HG03565 (cell line): ENCODE results near the gene POR.
A peak's percentile ranks its signal among the peaks of the same experiment; 100 is the strongest.

Source experiments
- ATAC-seq: cut with Tn5 transposase; IDR thresholded peaks from one replicate; pipeline ENCODE4 v1.9.1; 2021; ENCODE audit warnings: mild to moderate bottlenecking, moderate library complexity; ENCODE audit not compliant: unreplicated experiment

The POR gene

DNA sequence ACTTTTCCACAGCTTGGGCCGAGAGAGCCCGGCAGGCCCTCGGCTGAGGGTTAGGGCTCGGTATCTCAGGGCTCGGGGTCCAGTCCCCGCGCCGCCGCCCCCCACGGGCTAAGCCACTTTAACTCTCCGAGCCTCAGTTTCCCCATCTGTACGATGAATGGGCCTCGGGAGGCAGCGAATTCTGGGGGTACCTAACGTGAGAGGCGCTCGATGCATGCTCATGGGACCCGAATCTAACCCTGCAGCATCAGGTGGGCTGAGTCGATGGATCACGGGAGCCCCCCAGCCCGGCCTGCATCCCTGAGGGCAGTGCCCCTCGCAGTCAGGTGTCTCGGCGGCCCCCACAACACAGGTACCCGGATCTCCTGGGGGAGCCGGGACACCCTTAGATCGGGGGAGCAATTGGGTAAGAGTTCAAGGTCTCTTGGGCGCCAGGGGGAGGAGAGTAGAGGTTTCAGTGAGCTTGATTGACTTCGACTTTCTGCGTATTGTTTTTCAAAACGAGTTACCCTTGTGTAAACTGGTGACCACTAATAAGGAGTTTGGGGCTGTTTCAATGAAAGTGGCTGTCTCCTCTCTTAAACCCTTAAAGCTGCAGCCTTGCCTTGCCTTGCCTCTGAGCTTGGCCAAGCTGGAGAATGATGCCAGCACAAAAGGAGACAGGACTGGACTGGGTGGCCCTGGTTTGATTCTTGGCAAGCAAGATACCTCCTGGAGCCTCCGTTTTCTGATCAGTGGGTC lies 631 bp downstream of the POR start:
- peak; percentile 16 for ATAC-seq

GRCh38 chr7:75916259-75916658 lies 1.3 kb downstream of the POR start:
- no peak for ATAC-seq

DNA sequence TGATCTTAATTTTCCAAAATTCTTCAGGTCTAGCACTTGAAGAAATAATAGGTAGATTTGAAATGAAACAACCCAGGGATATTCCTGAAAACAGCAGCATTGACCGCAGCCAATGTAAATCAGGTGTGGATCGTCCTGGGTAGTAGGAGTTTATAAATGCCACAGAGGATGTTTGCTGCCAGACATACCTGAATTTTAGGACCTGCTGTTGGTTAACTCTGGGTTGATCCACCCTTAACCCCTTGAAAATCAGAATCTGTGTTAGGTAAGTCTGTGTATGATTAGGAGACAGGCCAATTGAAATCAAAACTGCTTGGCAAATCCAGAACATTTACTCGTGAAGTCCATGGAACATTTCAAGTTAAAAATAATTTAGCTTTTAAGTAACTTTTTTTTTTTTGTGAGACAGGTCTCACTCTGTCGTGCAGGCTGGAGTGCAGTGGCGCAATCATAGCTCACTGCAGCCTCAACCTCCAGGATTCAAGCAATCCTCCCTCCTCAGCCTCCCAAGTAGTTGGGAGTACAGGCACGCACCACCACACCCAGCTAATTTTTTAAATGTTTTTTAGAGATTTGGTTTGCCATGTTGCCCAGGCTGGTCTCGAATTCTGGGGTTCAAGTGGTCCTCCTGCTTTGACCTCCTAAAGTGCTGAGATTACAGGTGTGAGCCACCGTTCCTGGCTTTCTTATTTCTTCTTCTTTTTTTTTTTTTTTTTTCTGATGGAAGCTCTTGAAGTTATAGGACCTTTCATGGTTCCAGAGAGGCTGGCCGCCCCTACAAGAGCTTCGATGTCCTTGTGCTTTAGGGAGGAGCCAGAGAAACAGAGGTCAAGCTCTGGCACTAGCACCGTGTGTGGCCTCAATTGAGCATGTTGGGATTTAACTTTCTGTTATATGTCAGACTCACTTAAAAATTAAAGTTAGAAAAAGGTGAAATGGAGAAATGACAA lies 2.0 kb downstream of the POR start:
- no peak for ATAC-seq

DNA sequence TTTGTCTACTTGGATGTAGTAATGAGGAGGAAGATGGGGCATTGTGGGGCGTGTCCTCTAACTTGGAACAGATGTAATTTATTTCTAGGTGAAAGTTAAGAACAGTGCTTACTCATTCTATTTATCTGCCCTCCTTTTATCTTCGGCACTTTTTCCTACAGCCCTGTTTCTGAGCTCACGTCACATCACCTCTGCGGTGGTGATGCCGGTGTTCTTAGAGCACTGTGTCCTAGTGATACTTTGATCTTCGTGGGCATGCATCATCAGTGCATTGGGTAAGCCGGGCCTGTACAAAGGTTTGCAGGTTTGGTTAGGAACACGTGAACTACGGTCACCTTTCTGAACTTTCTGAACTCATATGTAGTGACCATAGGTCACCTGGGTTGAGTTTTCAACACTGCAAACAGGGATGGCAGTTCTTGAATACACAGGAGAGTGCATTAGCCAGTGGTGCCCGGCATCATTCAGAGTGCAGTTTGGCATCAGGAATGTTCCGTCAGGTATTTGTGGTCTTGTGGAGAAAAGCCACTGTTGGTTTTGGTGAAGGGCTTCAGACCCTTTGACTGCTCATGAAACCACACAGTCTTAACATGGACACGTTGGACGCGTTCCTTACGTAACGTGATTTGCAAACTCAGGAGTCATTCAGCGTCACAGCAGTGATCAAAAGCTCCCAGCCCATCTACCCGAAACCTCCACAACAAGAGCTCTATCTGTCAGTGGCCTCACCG lies 5.6 kb downstream of the POR start:
- no peak for ATAC-seq

GRCh38 chr7:75921479-75921878 lies 6.5 kb downstream of the POR start:
- no peak for ATAC-seq

DNA sequence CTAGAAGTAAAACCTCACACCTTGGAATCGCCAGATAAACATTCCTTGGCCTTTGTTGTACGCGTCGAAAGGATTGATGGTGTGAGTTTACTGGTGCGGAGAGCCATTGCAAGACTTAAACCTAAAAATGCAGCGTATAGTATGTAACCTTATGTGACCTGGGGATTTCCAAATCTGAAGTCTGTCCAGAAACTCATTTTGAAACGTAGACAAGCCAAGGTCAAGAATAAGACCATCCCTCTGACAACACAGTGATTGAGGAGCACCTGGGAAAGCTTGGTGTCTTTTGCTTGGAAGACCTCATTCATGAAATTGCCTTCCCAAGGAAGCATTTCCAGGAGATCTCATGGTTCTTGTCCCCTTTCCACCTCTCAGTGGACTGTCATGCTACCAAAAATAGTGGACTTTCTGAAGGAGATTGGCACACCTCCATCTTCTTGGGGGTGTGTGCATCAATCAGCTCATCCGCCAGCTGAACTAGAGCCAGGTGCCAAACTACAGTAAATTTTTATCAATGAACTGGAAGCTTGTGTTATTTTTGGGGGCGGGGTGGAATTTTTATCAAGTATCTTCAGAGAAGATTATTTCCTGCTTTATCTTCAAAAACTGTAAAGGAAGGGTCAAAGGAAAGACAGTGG lies 8.1 kb downstream of the POR start:
- no peak for ATAC-seq

DNA sequence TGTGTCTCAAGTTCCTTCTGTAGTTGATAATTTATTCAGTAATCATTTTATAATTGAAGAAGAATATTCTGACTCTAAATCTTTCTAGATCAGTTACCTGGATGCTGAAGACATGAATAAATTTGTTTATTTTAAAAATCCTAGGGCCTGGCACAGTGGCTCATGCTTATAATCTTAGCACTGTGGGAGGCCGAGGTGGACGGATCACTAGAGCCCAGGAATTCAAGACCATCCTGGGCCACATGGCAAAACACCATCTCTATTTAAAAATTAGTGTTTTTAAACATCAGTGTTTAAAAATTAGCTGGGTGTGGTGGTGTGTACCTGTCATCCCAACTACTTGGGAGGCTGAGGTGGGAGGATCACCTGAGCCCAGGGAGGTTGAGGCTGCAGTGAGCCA lies 9.3 kb downstream of the POR start:
- no peak for ATAC-seq

- ATAC-seq: no peak
Observed at GRCh38 chr7:75924889-75925288, 9.9 kb downstream of the POR start.

- ATAC-seq: no peak
Observed at GRCh38 chr7:75925717-75926435, 10.9 kb downstream of the POR start.

GRCh38 chr7:75928568-75928914 lies 13.6 kb downstream of the POR start:
- ATAC-seq: peak; percentile 91

DNA sequence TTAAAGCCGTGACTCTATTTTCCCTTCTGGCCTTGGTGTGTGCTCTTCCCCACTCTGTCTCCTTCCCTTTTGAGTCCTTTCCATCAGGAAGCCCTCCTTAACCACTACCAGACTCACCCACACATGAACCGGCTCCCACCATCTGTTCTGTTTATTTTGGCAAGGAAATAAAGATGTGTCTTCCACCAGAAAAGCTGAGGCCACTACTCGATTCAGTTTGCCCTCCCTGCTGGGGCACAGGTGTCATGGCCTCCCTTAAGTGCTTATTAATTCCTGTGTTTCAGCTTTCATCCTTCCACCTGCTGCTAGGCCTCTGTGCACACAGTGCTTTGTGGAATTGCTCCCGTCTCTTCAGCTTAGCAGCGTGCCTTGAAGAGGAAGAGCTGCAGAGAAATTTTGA lies 16.7 kb downstream of the POR start:
- ATAC-seq: no peak

GRCh38 chr7:75937958-75938786 lies 23.2 kb downstream of the POR start:
- no peak for ATAC-seq

- ATAC-seq: no peak
Observed at GRCh38 chr7:75938921-75939320, 24.0 kb downstream of the POR start.

DNA sequence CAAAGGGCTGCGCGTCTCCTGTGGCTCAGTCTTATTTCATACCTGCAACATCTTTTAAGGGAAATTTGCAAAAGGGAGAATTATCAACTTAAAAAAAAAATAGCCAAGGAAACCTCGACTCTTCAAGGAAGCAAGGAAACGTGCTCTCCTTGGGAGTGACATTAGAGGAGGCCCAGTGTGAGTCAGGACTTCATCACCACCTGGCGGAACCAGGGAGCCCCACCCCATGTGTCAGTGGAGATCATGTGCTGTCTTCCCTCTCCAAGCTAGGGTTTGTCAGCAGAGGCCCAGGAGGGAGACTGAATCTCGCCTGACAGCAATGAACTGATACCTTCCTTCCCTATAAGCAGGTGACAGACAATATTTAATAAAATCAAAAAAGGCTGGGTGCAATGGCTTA lies 28.9 kb downstream of the POR start:
- no peak for ATAC-seq

GRCh38 chr7:75944507-75944906 lies 29.6 kb downstream of the POR start:
- ATAC-seq: no peak

DNA sequence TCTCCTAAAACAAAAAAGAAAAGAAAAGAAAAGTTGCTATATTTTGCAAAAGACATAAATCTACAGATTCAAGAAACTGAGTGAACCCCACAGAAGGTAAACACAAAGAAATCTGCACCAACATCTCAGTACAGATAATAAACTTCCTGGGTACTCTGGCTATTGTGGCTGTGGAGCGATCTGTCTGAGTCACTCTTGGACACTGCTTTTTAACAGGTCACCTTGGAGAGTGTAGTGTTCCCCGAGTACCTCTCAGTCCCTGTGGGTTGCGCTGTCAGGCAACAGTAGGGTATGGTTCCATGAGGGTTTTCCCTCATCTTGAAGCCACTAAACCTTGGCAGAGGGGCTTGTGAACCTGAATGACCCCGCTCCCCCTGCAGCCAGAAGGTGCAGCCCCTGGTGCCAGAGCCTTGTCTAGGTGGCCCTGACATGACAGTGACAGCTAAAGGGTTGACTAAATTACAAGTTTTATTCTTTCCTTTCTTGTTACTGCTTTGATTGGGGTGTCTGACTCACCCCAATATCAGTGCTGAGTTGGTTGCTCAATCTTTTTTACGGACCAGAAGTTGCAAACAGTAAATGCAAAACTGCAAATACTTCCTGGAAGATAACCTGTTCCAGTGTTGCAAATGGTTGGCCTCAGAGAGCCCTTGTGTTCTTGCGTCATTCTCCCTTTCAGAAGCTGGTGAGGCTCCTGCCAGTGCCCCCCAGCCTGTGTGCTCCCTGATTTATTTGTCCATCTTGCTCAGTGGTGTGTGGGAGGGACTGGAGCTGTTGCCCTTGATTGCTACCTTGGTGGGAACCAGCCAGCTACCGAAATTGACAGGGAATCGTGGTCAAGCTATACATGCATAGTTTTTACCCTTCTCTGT lies 30.6 kb downstream of the POR start:
- ATAC-seq: no peak

DNA sequence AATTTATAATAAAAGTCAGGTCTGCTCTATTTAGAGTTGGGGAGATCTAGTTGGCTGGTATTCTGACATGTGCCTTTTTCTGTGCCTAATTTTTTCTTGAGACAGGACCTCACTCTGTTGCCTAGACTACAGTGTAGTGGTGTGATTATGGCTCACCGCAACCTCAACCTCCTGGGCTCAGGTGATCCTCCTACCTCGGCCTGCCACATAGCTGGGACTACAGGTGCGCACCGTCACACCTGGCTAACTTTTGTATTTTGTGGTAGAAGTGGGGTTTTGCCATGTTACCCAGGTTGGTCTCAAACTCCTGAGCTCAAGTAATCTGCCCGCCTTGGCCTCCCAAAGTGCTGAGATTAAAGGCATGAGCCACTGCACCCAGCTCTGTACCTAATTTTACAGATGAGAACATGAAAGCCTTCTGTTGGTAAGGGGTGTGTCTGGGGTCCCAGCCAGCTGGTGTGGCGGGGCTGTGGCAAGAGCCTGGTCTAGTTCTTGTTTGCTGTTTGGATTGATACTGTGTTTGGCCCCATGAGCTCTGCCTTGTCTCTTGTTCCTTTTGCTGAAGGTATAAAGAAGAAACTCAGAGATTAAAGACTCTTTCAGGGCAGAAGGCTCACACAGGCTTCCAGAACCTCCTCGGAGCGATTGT lies 31.4 kb downstream of the POR start:
- no peak for ATAC-seq

- ATAC-seq: no peak
Observed at GRCh38 chr7:75948179-75948578, 33.2 kb downstream of the POR start.
